DOHH2 (cell line): ENCODE results near the gene PDZK1IP1.

Experiments used
- H3F3A ChIP-seq: fragments of 200-600 bp; sonication (generic), shearing (Covaris generic); 2 replicates; pipeline ENCODE4 v1.6.0; 2016; ENCODE audit warnings: antibody characterized with exemption, mild to moderate bottlenecking; ENCODE audit not compliant: control insufficient read depth, insufficient read depth
- H3K27ac ChIP-seq: fragments of 200-600 bp; sonication (generic); 2 replicates; pipeline ENCODE4 v1.5.1; 2014; ENCODE audit warnings: low read depth, mild to moderate bottlenecking, low read length, moderate library complexity
- H3K27me3 ChIP-seq: fragments of 200-600 bp; sonication (generic); 2 replicates; pipeline ENCODE4 v1.6.1; 2014; ENCODE audit warnings: mild to moderate bottlenecking, low read length, mixed read lengths; ENCODE audit not compliant: control insufficient read depth
- H3K36me3 ChIP-seq: fragments of 200-600 bp; sonication (generic); 2 replicates; pipeline ENCODE4 v1.6.1; 2014; ENCODE audit warnings: mild to moderate bottlenecking, low read length, moderate library complexity, mixed read lengths; ENCODE audit not compliant: control insufficient read depth
- H3K4me1 ChIP-seq: fragments of 200-600 bp; sonication (generic); 2 replicates; pipeline ENCODE4 v1.6.1; 2014; ENCODE audit warnings: mild to moderate bottlenecking, low read length, mixed read lengths; ENCODE audit not compliant: control insufficient read depth
- H3K4me2 ChIP-seq: fragments of 200-600 bp; sonication (generic); 2 replicates; pipeline ENCODE4 v1.6.0; 2014; ENCODE audit warnings: mild to moderate bottlenecking, low read length, moderate library complexity
- H3K4me3 ChIP-seq: fragments of 200-600 bp; sonication (generic); 2 replicates; pipeline ENCODE4 v1.5.1; 2014; ENCODE audit warnings: mild to moderate bottlenecking, low read length, mixed read lengths
- H3K79me2 ChIP-seq: fragments of 200-600 bp; sonication (generic); 2 replicates; pipeline ENCODE4 v1.6.1; 2014; ENCODE audit warnings: mild to moderate bottlenecking, low read length, mixed read lengths; ENCODE audit not compliant: control insufficient read depth
- H3K9me2 ChIP-seq: fragments of 200-600 bp; sonication (generic); replicated peaks from 2 replicates; pipeline ENCODE4 v1.6.1; 2014; ENCODE audit warnings: mild to moderate bottlenecking, low read length, mixed read lengths; ENCODE audit not compliant: control insufficient read depth
- H3K9me3 ChIP-seq: fragments of 200-600 bp; sonication (generic); 2 replicates; pipeline ENCODE4 v1.6.1; 2014; ENCODE audit warnings: antibody characterized with exemption, low read length, mixed read lengths; ENCODE audit not compliant: control insufficient read depth, insufficient read depth
- H4K20me1 ChIP-seq: fragments of 200-600 bp; sonication (generic); 2 replicates; pipeline ENCODE4 v1.6.0; 2014; ENCODE audit warnings: low read depth, mild to moderate bottlenecking, antibody characterized with exemption, low read length, moderate library complexity; ENCODE audit not compliant: control insufficient read depth, insufficient read depth
- EZH2phosphoT487 ChIP-seq: fragments of 200-600 bp; sonication (generic); IDR thresholded peaks from 2 replicates; pipeline ENCODE4 v1.6.1; 2017; ENCODE audit warnings: borderline replicate concordance, mild to moderate bottlenecking, antibody characterized with exemption, low read length, moderate library complexity, mixed read lengths
- TF ChIP-seq, protein P1 (sequence below): fragments of 200-600 bp; sonication (generic); IDR thresholded peaks from one replicate; pipeline ENCODE4 v1.5.1; 2014; ENCODE audit warnings: antibody characterized with exemption, mild to moderate bottlenecking, low read depth, low read length; ENCODE audit not compliant: poor library complexity, severe bottlenecking

Gene PDZK1IP1

DNA sequence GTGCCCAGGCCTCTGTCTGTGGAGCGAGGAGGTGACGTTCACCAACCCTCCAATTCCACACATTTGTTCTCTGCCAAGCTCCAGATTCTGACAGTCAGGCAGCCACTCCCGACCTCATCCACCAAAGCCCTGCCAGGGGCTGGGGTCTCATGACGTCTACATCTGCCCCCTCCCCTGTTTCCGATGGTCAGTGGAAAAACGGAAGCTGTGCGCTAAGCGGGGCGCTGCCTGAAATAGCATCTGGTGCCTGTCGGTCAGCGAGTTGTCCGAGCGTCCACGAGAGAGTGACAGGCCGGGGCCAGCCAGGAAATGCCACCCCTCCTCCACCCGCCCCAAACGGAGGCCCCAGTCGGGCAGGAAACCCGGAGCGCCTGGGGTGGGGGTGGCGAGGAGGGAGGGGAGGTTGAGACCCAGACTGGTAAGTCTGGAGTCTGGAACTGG lies 45.4 kb upstream of the PDZK1IP1 start:
- Histone ChIP-seq H3K27me3 (peaks cover 40% of the 10 kb centered on the region), H3K9me2 (no peaks in the 10 kb centered on the region), H3K9me3 (no peaks in the 10 kb centered on the region), H3F3A (no peaks in the 10 kb centered on the region), H3K79me2 (no peaks in the 10 kb centered on the region), H3K36me3 (no peaks in the 10 kb centered on the region), H4K20me1 (no peaks in the 10 kb centered on the region; the same call in 1 of the 2 replicates), H3K4me3 (no peak overlapping the region), H3K4me2 (no peak overlapping the region), H3K4me1 (no peaks in the 10 kb centered on the region), H3K27ac (no peak overlapping the region)
- no peak for TF ChIP-seq EZH2phosphoT487
- TF ChIP-seq, protein P1, sequence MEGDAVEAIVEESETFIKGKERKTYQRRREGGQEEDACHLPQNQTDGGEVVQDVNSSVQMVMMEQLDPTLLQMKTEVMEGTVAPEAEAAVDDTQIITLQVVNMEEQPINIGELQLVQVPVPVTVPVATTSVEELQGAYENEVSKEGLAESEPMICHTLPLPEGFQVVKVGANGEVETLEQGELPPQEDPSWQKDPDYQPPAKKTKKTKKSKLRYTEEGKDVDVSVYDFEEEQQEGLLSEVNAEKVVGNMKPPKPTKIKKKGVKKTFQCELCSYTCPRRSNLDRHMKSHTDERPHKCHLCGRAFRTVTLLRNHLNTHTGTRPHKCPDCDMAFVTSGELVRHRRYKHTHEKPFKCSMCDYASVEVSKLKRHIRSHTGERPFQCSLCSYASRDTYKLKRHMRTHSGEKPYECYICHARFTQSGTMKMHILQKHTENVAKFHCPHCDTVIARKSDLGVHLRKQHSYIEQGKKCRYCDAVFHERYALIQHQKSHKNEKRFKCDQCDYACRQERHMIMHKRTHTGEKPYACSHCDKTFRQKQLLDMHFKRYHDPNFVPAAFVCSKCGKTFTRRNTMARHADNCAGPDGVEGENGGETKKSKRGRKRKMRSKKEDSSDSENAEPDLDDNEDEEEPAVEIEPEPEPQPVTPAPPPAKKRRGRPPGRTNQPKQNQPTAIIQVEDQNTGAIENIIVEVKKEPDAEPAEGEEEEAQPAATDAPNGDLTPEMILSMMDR: no peak

DNA sequence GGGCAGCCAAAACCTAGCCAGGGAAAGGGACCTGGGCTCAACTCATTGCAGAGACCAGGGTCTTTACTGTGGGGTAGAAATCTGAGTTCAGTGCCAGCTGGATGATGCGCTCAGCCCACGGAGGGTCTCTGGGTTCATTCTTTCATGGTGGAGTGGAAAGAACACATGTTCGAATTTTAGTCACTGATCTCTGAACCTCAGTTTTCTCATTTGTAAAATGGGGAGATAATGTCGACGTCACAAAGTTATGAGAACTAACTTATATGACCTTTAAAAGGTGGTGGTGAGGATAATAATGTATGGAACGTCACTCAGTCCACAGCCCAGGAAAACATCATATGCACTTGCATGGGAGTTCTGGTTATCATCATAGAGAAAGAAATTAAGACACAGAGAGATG lies 43.4 kb upstream of the PDZK1IP1 start:
- no peak for TF ChIP-seq EZH2phosphoT487
- TF ChIP-seq, protein P1: no peak
- Histone ChIP-seq H3K27ac (no peak overlapping the region), H4K20me1 (no peaks in the 10 kb centered on the region; the same call in 1 of the 2 replicates), H3K9me2 (no peaks in the 10 kb centered on the region), H3K4me1 (no peaks in the 10 kb centered on the region), H3K4me2 (no peak overlapping the region), H3K36me3 (no peaks in the 10 kb centered on the region), H3K9me3 (no peaks in the 10 kb centered on the region), H3F3A (no peaks in the 10 kb centered on the region), H3K79me2 (no peaks in the 10 kb centered on the region), H3K4me3 (no peak overlapping the region), H3K27me3 (peaks cover 60% of the 10 kb centered on the region)

DNA sequence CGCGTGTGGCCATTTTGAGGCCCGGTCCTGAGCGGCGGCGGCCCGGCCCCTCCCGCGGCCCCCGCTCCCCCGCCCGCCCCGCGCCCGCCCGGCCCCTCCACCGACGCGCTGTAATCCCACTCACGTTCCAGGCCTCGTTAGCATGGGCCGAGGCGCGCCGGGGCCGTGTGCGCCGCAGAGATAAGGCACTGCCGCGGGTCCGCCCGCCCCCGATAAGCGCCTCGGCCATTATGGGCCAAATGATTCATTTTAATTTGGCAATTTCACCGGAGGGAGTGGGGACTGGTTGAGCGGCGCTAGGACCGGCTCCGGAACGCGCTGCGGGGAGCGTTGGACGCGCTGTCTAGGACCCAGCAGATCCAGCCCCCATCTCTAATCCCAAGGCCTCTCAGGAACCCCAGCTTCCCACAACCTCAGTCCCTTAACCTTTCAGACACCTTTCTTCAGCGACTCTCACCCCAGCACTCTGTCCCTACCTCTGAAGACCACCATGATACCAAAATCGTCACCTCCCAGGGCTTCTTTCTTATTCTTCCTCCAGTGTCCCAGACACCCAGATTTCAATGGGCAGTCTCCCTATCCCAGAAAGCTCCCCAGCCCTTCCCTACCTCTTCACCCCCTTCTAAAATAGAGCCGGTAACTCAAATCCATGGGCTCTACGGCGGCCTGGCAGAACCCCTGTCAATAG lies 42.5 kb upstream of the PDZK1IP1 start, which contains the start of gene TAL1:
TSS of gene TAL1 (minus strand) at position 39 of the 688 bp plus-strand sequence. CDS start 6,337 bp downstream, outside the sequence.
- H4K20me1 ChIP-seq: no peaks in the 10 kb centered on the region; the same call in 1 of the 2 replicates
- H3K27me3 ChIP-seq: peaks cover 69% of the 10 kb centered on the region
- TF ChIP-seq, protein P1: no peak
- TF ChIP-seq EZH2phosphoT487: no peak
- no peaks in the 10 kb centered on the region for H3K79me2 ChIP-seq
- no peak within 1 kb of the TSS for H3K4me3 ChIP-seq
- H3K9me2 ChIP-seq: no peaks in the 10 kb centered on the region
- no peak within 1 kb of the TSS for H3K4me2 ChIP-seq
- no peaks in the 10 kb centered on the region for H3K4me1 ChIP-seq
- no peaks in the 10 kb centered on the region for H3K36me3 ChIP-seq
- no peak within 1 kb of the TSS for H3K27ac ChIP-seq
- H3F3A ChIP-seq: no peaks in the 10 kb centered on the region
- H3K9me3 ChIP-seq: no peaks in the 10 kb centered on the region
